ENCODE results near the gene RRP1.

The RRP1 gene

GRCh38 chr21:43793243-43793642 lies 3.9 kb downstream of the RRP1 start:
- no peak overlapping the region for H3K27ac ChIP-seq (ENCODE audit: low read depth, low read length)
- peaks cover 18% of the 10 kb centered on the region for H3K36me3 ChIP-seq (ENCODE audit: insufficient read depth, low read length)
- no peak overlapping the region for H3K4me3 ChIP-seq (ENCODE audit: low read depth, low read length)
- H3K27me3 ChIP-seq (ENCODE audit: insufficient read depth, low read length), result no peaks in the 10 kb centered on the region
- no peak overlapping the region for H2AFZ ChIP-seq (ENCODE audit: low read length, unreplicated experiment)
- H3K79me2 ChIP-seq (ENCODE audit: control insufficient read depth, insufficient read depth, low read length, unreplicated experiment), result peaks cover 43% of the 10 kb centered on the region
- H3K4me1 ChIP-seq (ENCODE audit: control insufficient read depth, insufficient read depth, low read length, unreplicated experiment), result peaks cover 3% of the 10 kb centered on the region

- Histone ChIP-seq H3K36me3 (ENCODE audit: insufficient read depth, low read length) (peaks cover 18% of the 10 kb centered on the region), H3K27me3 (ENCODE audit: insufficient read depth, low read length) (no peaks in the 10 kb centered on the region), H3K27ac (ENCODE audit: low read depth, low read length) (no peak overlapping the region), H2AFZ (ENCODE audit: low read length, unreplicated experiment) (no peak overlapping the region), H3K4me1 (ENCODE audit: control insufficient read depth, insufficient read depth, low read length, unreplicated experiment) (peaks cover 3% of the 10 kb centered on the region), H3K4me3 (ENCODE audit: low read depth, low read length) (no peak overlapping the region), H3K79me2 (ENCODE audit: control insufficient read depth, insufficient read depth, low read length, unreplicated experiment) (peaks cover 43% of the 10 kb centered on the region)
These were observed 4.9 kb downstream of the RRP1 start for GRCh38 chr21:43794311-43794710.

GRCh38 chr21:43794857-43795256 lies 5.5 kb downstream of the RRP1 start:
- H3K27ac ChIP-seq (ENCODE audit: low read depth, low read length), result no peak overlapping the region
- peaks cover 39% of the 10 kb centered on the region for H3K79me2 ChIP-seq (ENCODE audit: control insufficient read depth, insufficient read depth, low read length, unreplicated experiment)
- no peaks in the 10 kb centered on the region for H3K27me3 ChIP-seq (ENCODE audit: insufficient read depth, low read length)
- peaks cover 3% of the 10 kb centered on the region for H3K4me1 ChIP-seq (ENCODE audit: control insufficient read depth, insufficient read depth, low read length, unreplicated experiment)
- H2AFZ ChIP-seq (ENCODE audit: low read length, unreplicated experiment), result no peak overlapping the region
- peaks cover 18% of the 10 kb centered on the region for H3K36me3 ChIP-seq (ENCODE audit: insufficient read depth, low read length)
- H3K4me3 ChIP-seq (ENCODE audit: low read depth, low read length), result no peak overlapping the region

- peaks cover 16% of the 10 kb centered on the region for H3K79me2 ChIP-seq (ENCODE audit: control insufficient read depth, insufficient read depth, low read length, unreplicated experiment)
These were observed 8.0 kb downstream of the RRP1 start for GRCh38 chr21:43797415-43797814.

GRCh38 chr21:43797925-43798715 lies 8.7 kb downstream of the RRP1 start:
- Histone ChIP-seq H3K4me3 (ENCODE audit: low read depth, low read length) (no peak overlapping the region), H3K27me3 (ENCODE audit: insufficient read depth, low read length) (no peaks in the 10 kb centered on the region), H3K79me2 (ENCODE audit: control insufficient read depth, insufficient read depth, low read length, unreplicated experiment) (peaks cover 13% of the 10 kb centered on the region), H3K4me1 (ENCODE audit: control insufficient read depth, insufficient read depth, low read length, unreplicated experiment) (no peaks in the 10 kb centered on the region), H3K36me3 (ENCODE audit: insufficient read depth, low read length) (peaks cover 11% of the 10 kb centered on the region; the same call in 1 of the 2 replicates), H3K27ac (ENCODE audit: low read depth, low read length) (no peak overlapping the region), H2AFZ (ENCODE audit: low read length, unreplicated experiment) (no peak overlapping the region)

More at GRCh38 chr21:43797415-43797814, 8.0 kb downstream of the RRP1 start:
- Histone ChIP-seq H3K27me3 (ENCODE audit: insufficient read depth, low read length) (no peaks in the 10 kb centered on the region), H3K4me1 (ENCODE audit: control insufficient read depth, insufficient read depth, low read length, unreplicated experiment) (no peaks in the 10 kb centered on the region), H3K27ac (ENCODE audit: low read depth, low read length) (no peak overlapping the region), H3K36me3 (ENCODE audit: insufficient read depth, low read length) (peaks cover 18% of the 10 kb centered on the region), H2AFZ (ENCODE audit: low read length, unreplicated experiment) (no peak overlapping the region), H3K4me3 (ENCODE audit: low read depth, low read length) (no peak overlapping the region)

- no peaks in the 10 kb centered on the region for H3K36me3 ChIP-seq (ENCODE audit: insufficient read depth, low read length)
- H3K79me2 ChIP-seq (ENCODE audit: control insufficient read depth, insufficient read depth, low read length, unreplicated experiment), result peaks cover 5% of the 10 kb centered on the region
- H3K4me3 ChIP-seq (ENCODE audit: low read depth, low read length), result no peak overlapping the region
- no peak overlapping the region for H2AFZ ChIP-seq (ENCODE audit: low read length, unreplicated experiment)
- no peak overlapping the region for H3K27ac ChIP-seq (ENCODE audit: low read depth, low read length)
- H3K27me3 ChIP-seq (ENCODE audit: insufficient read depth, low read length), result no peaks in the 10 kb centered on the region
- no peaks in the 10 kb centered on the region for H3K4me1 ChIP-seq (ENCODE audit: control insufficient read depth, insufficient read depth, low read length, unreplicated experiment)
These were observed 10.0 kb downstream of the RRP1 start for GRCh38 chr21:43799301-43799840.

GRCh38 chr21:43800124-43800523 lies 10.7 kb downstream of the RRP1 start:
- no peaks in the 10 kb centered on the region for H3K79me2 ChIP-seq (ENCODE audit: control insufficient read depth, insufficient read depth, low read length, unreplicated experiment)
- no peaks in the 10 kb centered on the region for H3K4me1 ChIP-seq (ENCODE audit: control insufficient read depth, insufficient read depth, low read length, unreplicated experiment)
- H3K4me3 ChIP-seq (ENCODE audit: low read depth, low read length), result no peak overlapping the region
- H2AFZ ChIP-seq (ENCODE audit: low read length, unreplicated experiment), result no peak overlapping the region
- H3K27me3 ChIP-seq (ENCODE audit: insufficient read depth, low read length), result no peaks in the 10 kb centered on the region
- no peak overlapping the region for H3K27ac ChIP-seq (ENCODE audit: low read depth, low read length)
- H3K36me3 ChIP-seq (ENCODE audit: insufficient read depth, low read length), result no peaks in the 10 kb centered on the region

GRCh38 chr21:43800566-43800965 lies 11.2 kb downstream of the RRP1 start:
- Histone ChIP-seq H3K36me3 (ENCODE audit: insufficient read depth, low read length) (no peaks in the 10 kb centered on the region), H3K4me1 (ENCODE audit: control insufficient read depth, insufficient read depth, low read length, unreplicated experiment) (no peaks in the 10 kb centered on the region), H3K27me3 (ENCODE audit: insufficient read depth, low read length) (no peaks in the 10 kb centered on the region), H3K27ac (ENCODE audit: low read depth, low read length) (no peak overlapping the region), H3K4me3 (ENCODE audit: low read depth, low read length) (no peak overlapping the region), H3K79me2 (ENCODE audit: control insufficient read depth, insufficient read depth, low read length, unreplicated experiment) (no peaks in the 10 kb centered on the region), H2AFZ (ENCODE audit: low read length, unreplicated experiment) (no peak overlapping the region)

GRCh38 chr21:43801006-43801783 lies 11.8 kb downstream of the RRP1 start:
- H3K27me3 ChIP-seq (ENCODE audit: insufficient read depth, low read length), result no peaks in the 10 kb centered on the region
- no peak overlapping the region for H2AFZ ChIP-seq (ENCODE audit: low read length, unreplicated experiment)
- no peak overlapping the region for H3K27ac ChIP-seq (ENCODE audit: low read depth, low read length)
- H3K36me3 ChIP-seq (ENCODE audit: insufficient read depth, low read length), result no peaks in the 10 kb centered on the region
- no peak overlapping the region for H3K4me3 ChIP-seq (ENCODE audit: low read depth, low read length)
- no peaks in the 10 kb centered on the region for H3K79me2 ChIP-seq (ENCODE audit: control insufficient read depth, insufficient read depth, low read length, unreplicated experiment)
- H3K4me1 ChIP-seq (ENCODE audit: control insufficient read depth, insufficient read depth, low read length, unreplicated experiment), result no peaks in the 10 kb centered on the region

GRCh38 chr21:43802713-43803313 lies 13.4 kb downstream of the RRP1 start:
- no peaks in the 10 kb centered on the region for H3K4me1 ChIP-seq (ENCODE audit: control insufficient read depth, insufficient read depth, low read length, unreplicated experiment)
- H3K36me3 ChIP-seq (ENCODE audit: insufficient read depth, low read length), result no peaks in the 10 kb centered on the region

More at GRCh38 chr21:43802713-43803313, 13.4 kb downstream of the RRP1 start:
- no peak overlapping the region for H2AFZ ChIP-seq (ENCODE audit: low read length, unreplicated experiment)
- no peak overlapping the region for H3K27ac ChIP-seq (ENCODE audit: low read depth, low read length)
- H3K79me2 ChIP-seq (ENCODE audit: control insufficient read depth, insufficient read depth, low read length, unreplicated experiment), result no peaks in the 10 kb centered on the region
- no peaks in the 10 kb centered on the region for H3K27me3 ChIP-seq (ENCODE audit: insufficient read depth, low read length)
- H3K4me3 ChIP-seq (ENCODE audit: low read depth, low read length), result no peak overlapping the region
